Smooth muscle cell (in vitro differentiated cells): Measurements from ENCODE around the gene RELL1. TPM values are rescaled to one million over a fixed set of nuclear protein-coding genes. Genes with fewer than 3 reads are reported as not detected.

Source experiments
- DNase-seq: peaks from one replicate; lab custom pipeline; 2025; ENCODE audit not compliant: unreplicated experiment; lab: John Stamatoyannopoulos, UW
- H2AFZ ChIP-seq: fragments of 200-600 bp; sonication (generic); 2 replicates; pipeline ENCODE4 v1.6.0; 2016; ENCODE audit warnings: antibody characterized with exemption, low read depth, mild to moderate bottlenecking
- H3F3A ChIP-seq: fragments of 200-600 bp; sonication (generic); 2 replicates; pipeline ENCODE4 v1.6.0; 2017; ENCODE audit warnings: antibody characterized with exemption, low read depth
- H3K27ac ChIP-seq: fragments of 200-600 bp; sonication (generic); 2 replicates; pipeline ENCODE4 v1.5.1; 2016; ENCODE audit warnings: low read depth, mild to moderate bottlenecking
- H3K27me3 ChIP-seq: fragments of 200-600 bp; sonication (generic); 2 replicates; pipeline ENCODE4 v1.6.1; 2016; ENCODE audit warnings: low read depth, mild to moderate bottlenecking
- H3K36me3 ChIP-seq: fragments of 200-600 bp; sonication (generic); 2 replicates; pipeline ENCODE4 v1.5.1; 2016; ENCODE audit warnings: low read depth
- H3K4me1 ChIP-seq: fragments of 200-600 bp; sonication (generic); 2 replicates; pipeline ENCODE4 v1.5.1; 2016; ENCODE audit warnings: low read depth
- H3K4me2 ChIP-seq: fragments of 200-600 bp; sonication (generic); 2 replicates; pipeline ENCODE4 v1.6.0; 2016; ENCODE audit warnings: mild to moderate bottlenecking
- H3K4me3 ChIP-seq: fragments of 200-600 bp; sonication (generic); 2 replicates; pipeline ENCODE4 v1.5.1; 2016; ENCODE audit warnings: mild to moderate bottlenecking
- H3K79me2 ChIP-seq: fragments of 200-600 bp; sonication (generic); 2 replicates; pipeline ENCODE4 v1.6.0; 2016; ENCODE audit warnings: low read depth, mild to moderate bottlenecking
- H3K9ac ChIP-seq: fragments of 200-600 bp; sonication (generic); 2 replicates; pipeline ENCODE4 v1.6.0; 2016; ENCODE audit warnings: low read depth
- H3K9me3 ChIP-seq: fragments of 200-600 bp; sonication (generic); replicated peaks from 2 replicates; pipeline ENCODE4 v1.5.1; 2016; ENCODE audit warnings: low read depth
- H4K20me1 ChIP-seq: fragments of 200-600 bp; sonication (generic); 2 replicates; pipeline ENCODE4 v1.6.0; 2016; ENCODE audit warnings: low read depth
- WGBS: methylation state at CpG from one replicate; pipeline ENCODE4 v1.1.7; 2016; ENCODE audit warnings: low lambda C conversion rate; 5-methylcytosine and 5-hydroxymethylcytosine counted together
- polyA plus RNA-seq: library from polyadenylated mRNA; unstranded; fragments of >200 nt; fragmentation: Nextera tagmentation; extraction: Ambion mirVana; gene quantifications from 2 replicates; pipeline ENCODE4 v1.2.1, GENCODE V29; 2016
- total RNA-seq: library from RNA; depleted of rRNA; stranded (reverse); fragments of >200 nt; gene quantifications from 2 replicates; pipeline ENCODE4 v1.2.3, GENCODE V29; 2014
- TF ChIP-seq, protein P1 (sequence below): fragments of 200-600 bp; sonication (generic); IDR thresholded peaks from 2 replicates; pipeline ENCODE4 v1.5.1; 2017; ENCODE audit warnings: borderline replicate concordance, mild to moderate bottlenecking, antibody characterized with exemption; ENCODE audit not compliant: insufficient read depth, poor library complexity, severe bottlenecking

The RELL1 gene
- total and polyA plus RNA-seq, 2 experiments from 2014 or later, result 3.5 to 36.3 TPM

- H4K20me1 ChIP-seq, result peaks cover 2% of the 10 kb centered on the region
- H3K27ac ChIP-seq, result no peak overlapping the region
- no peaks in the 10 kb centered on the region for H3K36me3 ChIP-seq
- no peak overlapping the region for H3K4me2 ChIP-seq
- peaks cover 6% of the 10 kb centered on the region for H3K4me1 ChIP-seq
- H3K79me2 ChIP-seq, result peaks cover 5% of the 10 kb centered on the region
- H3F3A ChIP-seq, result no peaks in the 10 kb centered on the region
- DNase-seq, result no peak
- H3K4me3 ChIP-seq, result no peak overlapping the region
- TF ChIP-seq, protein P1, sequence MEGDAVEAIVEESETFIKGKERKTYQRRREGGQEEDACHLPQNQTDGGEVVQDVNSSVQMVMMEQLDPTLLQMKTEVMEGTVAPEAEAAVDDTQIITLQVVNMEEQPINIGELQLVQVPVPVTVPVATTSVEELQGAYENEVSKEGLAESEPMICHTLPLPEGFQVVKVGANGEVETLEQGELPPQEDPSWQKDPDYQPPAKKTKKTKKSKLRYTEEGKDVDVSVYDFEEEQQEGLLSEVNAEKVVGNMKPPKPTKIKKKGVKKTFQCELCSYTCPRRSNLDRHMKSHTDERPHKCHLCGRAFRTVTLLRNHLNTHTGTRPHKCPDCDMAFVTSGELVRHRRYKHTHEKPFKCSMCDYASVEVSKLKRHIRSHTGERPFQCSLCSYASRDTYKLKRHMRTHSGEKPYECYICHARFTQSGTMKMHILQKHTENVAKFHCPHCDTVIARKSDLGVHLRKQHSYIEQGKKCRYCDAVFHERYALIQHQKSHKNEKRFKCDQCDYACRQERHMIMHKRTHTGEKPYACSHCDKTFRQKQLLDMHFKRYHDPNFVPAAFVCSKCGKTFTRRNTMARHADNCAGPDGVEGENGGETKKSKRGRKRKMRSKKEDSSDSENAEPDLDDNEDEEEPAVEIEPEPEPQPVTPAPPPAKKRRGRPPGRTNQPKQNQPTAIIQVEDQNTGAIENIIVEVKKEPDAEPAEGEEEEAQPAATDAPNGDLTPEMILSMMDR, result no peak
- H2AFZ ChIP-seq, result no peak overlapping the region
- no peaks in the 10 kb centered on the region for H3K27me3 ChIP-seq
- no peaks in the 10 kb centered on the region for H3K9me3 ChIP-seq
- H3K9ac ChIP-seq, result no peak overlapping the region
- whole genome bisulfite sequencing, result 81% methylated on average over 1 of the region's 1 CpG
Measured at GRCh38 chr4:37689353-37690095, 3.3 kb upstream of the RELL1 start.

GRCh38 chr4:37687681-37688080 lies 1.5 kb upstream of the RELL1 start:
- Histone ChIP-seq H3K79me2 (peaks cover 15% of the 10 kb centered on the region), H3K36me3 (no peaks in the 10 kb centered on the region), H4K20me1 (peaks cover 17% of the 10 kb centered on the region), H3K9me3 (no peaks in the 10 kb centered on the region), H3K27me3 (no peaks in the 10 kb centered on the region), H3K4me3 (no peak overlapping the region), H3K27ac (peak overlapping the region; percentile 64), H3K4me1 (peaks cover 3% of the 10 kb centered on the region), H3K9ac (no peak overlapping the region), H3F3A (no peaks in the 10 kb centered on the region), H2AFZ (peak overlapping the region; percentile 70), H3K4me2 (peak overlapping the region; percentile 83)
- DNase-seq, result no peak
- TF ChIP-seq, protein P1, result no peak
- WGBS, result 90% methylated on average over 9 of the region's 9 CpGs

GRCh38 chr4:37687194-37687562 lies 1.0 kb upstream of the RELL1 start:
- H3K9me3 ChIP-seq, result no peaks in the 10 kb centered on the region

More at GRCh38 chr4:37687194-37687562, 1.0 kb upstream of the RELL1 start:
- DNase-seq, result no peak
- H2AFZ ChIP-seq, result peak overlapping the region; percentile 70
- H4K20me1 ChIP-seq, result peaks cover 20% of the 10 kb centered on the region
- H3K4me2 ChIP-seq, result peak overlapping the region; percentile 83
- H3K36me3 ChIP-seq, result no peaks in the 10 kb centered on the region
- TF ChIP-seq, protein P1, result no peak
- no peak overlapping the region for H3K9ac ChIP-seq
- no peaks in the 10 kb centered on the region for H3K27me3 ChIP-seq
- H3F3A ChIP-seq, result no peaks in the 10 kb centered on the region
- peaks cover 3% of the 10 kb centered on the region for H3K4me1 ChIP-seq
- 36% methylated on average over 9 of the region's 9 CpGs for WGBS
- peaks cover 20% of the 10 kb centered on the region for H3K79me2 ChIP-seq
- H3K27ac ChIP-seq, result peak overlapping the region; percentile 64
- H3K4me3 ChIP-seq, result peak overlapping the region; percentile 68
